ENCODE results near the gene POGK. TPM values are rescaled to one million over a fixed set of nuclear protein-coding genes. Genes with fewer than 3 reads are reported as not detected.

Gene POGK
- total and polyA plus RNA-seq, 2 experiments from 2014 or later, result 10.9 to 31.4 TPM

- TF ChIP-seq ZNF462 (CRISPR knock-in tag; IDR thresholded peaks at IDR 0.05) (no peak), EZH2phosphoT487 (IDR thresholded peaks at IDR 0.05; ENCODE audit: unreplicated experiment) (no peak), EZH2 (IDR thresholded peaks at IDR 0.05; ENCODE audit: low read depth, unreplicated experiment) (no peak), CTCF (conservative IDR thresholded peaks at IDR 0.05; ENCODE audit: low read depth in 2 of 2) (no peak), REST (IDR thresholded peaks at IDR 0.05; ENCODE audit: unreplicated experiment) (no peak), ETS1 (IDR thresholded peaks at IDR 0.05) (no peak), JUNB (IDR thresholded peaks at IDR 0.05; ENCODE audit: unreplicated experiment) (no peak), STAT1 (IDR thresholded peaks at IDR 0.05; ENCODE audit: unreplicated experiment) (no peak), POLR2AphosphoS5 (IDR thresholded peaks at IDR 0.05; ENCODE audit: low read depth) (no peak)
Observed at GRCh38 chr1:166905136-166905535, 65.9 kb downstream of the POGK start (continued).
